ENCODE measurements around the gene CNNM4. TPM values are rescaled to one million over a fixed set of nuclear protein-coding genes. Genes with fewer than 3 reads are reported as not detected.

CNNM4 gene
- total RNA-seq, 1 experiment from 2014 or later, result 14.0 TPM

DNA sequence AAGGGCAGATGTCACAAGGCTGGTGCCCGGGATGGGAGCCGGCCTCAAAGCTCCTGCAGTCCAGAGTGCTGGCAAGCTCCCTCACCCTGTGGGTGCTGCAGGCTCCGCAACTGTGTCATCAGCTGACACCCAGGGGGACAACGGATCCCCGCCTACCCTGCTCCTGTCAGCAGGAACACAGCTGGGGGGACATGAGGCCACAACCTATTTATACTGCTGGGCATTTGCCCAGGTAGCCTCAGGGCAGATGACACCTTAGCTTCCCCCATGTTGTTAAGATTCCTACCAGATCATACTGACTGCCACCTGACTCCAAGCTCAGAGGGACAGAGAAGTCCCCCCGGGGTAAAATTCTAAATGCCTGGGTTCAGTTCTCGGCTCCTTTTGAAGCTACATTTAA is 81.9 kb downstream of the CNNM4 start:
- Mint-ChIP-seq H3K4me3 (no peak overlapping the region), H3K27ac (no peak overlapping the region), H3K27me3 (ENCODE audit: low read depth) (no peaks in the 10 kb centered on the region), H3K4me1 (peaks cover 5% of the 10 kb centered on the region; the same call in 1 of the 2 replicates), H3K36me3 (peaks cover 3% of the 10 kb centered on the region), H3K9me3 (no peaks in the 10 kb centered on the region)
- DNase-seq (ENCODE audit: low spot score) (no peak), ATAC-seq (no peak)
- POLR2A ChIA-PET, result interaction anchor here (0.6 kb wide), 1 partner anchor 9 kb away, joined by 3 read pairs; no protein-coding TSS in a partner anchor
- TF ChIP-seq HMGA2 (CRISPR knock-in tag; IDR thresholded peaks at IDR 0.05) (no peak), CREB1 (CRISPR knock-in tag; IDR thresholded peaks at IDR 0.05) (no peak), E2F1 (CRISPR knock-in tag; IDR thresholded peaks at IDR 0.05) (no peak), PRRX2 (CRISPR knock-in tag; IDR thresholded peaks at IDR 0.05) (no peak), AFF4 (CRISPR knock-in tag; IDR thresholded peaks at IDR 0.05; ENCODE audit: borderline replicate concordance) (no peak), TCF7 (CRISPR knock-in tag; IDR thresholded peaks at IDR 0.05; ENCODE audit: low read depth) (no peak), FOXJ3 (CRISPR knock-in tag; IDR thresholded peaks at IDR 0.05; ENCODE audit: borderline replicate concordance) (no peak), ZNF281 (CRISPR knock-in tag; IDR thresholded peaks at IDR 0.05) (no peak), ZNF423 (CRISPR knock-in tag; IDR thresholded peaks at IDR 0.05) (no peak)
- TF ChIP-seq, protein P1, sequence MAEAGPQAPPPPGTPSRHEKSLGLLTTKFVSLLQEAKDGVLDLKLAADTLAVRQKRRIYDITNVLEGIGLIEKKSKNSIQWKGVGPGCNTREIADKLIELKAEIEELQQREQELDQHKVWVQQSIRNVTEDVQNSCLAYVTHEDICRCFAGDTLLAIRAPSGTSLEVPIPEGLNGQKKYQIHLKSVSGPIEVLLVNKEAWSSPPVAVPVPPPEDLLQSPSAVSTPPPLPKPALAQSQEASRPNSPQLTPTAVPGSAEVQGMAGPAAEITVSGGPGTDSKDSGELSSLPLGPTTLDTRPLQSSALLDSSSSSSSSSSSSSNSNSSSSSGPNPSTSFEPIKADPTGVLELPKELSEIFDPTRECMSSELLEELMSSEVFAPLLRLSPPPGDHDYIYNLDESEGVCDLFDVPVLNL (CRISPR knock-in tag; IDR thresholded peaks at IDR 0.05; ENCODE audit: borderline replicate concordance, low read depth), result no peak
- CTCF ChIA-PET, result interaction anchor here (0.9 to 2.3 kb wide), 10 partner anchors 9 to 143 kb away, joined by 3 to 11 read pairs (median 4); partner anchors contain the start of genes ANKRD39 and CNNM3

DNA sequence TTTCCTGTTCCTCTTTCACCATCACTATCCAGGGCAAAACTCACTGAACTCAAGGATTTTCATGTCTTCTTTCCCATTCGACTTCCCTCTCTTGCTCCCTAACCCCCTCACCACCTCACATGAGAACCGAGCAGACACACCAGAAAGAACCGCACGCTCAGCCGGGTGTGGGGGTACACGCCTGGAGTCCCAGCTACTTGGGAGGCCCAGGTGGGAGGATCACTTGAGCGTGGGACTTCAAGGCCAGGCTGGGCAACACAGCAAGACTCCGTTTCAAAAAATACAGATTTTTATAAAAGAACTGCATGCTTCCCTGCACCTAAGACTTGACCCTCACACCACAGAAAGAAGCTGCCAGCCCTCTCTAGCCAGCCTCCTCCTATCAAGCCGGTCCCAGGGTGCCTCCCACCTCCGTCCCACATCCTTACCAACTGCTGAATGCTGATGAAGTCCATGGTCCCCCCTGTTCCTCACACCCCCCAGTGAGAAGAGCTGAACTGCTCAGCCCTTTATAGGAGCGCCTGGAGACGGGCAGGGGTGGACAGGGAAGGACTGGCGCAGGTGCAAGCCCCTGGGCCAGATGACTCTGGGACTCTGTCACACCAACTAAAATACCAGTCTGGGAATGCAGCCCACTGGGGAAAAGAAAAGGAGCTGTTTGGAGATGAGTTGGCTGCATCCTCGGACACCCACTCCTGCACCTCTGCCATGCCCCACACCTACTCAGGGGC is 83.0 kb downstream of the CNNM4 start, which contains the start of gene ANKRD23:
Gene ANKRD23, minus strand, starts transcription at position 484 of the 731 bp plus-strand sequence. Its CDS starts 29 bp downstream, at position 455.
- Mint-ChIP-seq H3K9me3 (no peaks in the 10 kb centered on the region), H3K27me3 (ENCODE audit: low read depth) (no peaks in the 10 kb centered on the region), H3K4me3 (no peak within 1 kb of the TSS), H3K36me3 (peaks cover 11% of the 10 kb centered on the region), H3K27ac (peak within 1 kb of the TSS; percentile 37), H3K4me1 (peaks cover 5% of the 10 kb centered on the region; the same call in 1 of the 2 replicates)
- DNase-seq (ENCODE audit: low spot score), result no peak
- TF ChIP-seq, protein P1 (CRISPR knock-in tag; IDR thresholded peaks at IDR 0.05; ENCODE audit: borderline replicate concordance, low read depth), result no peak
- peak; percentile 56; the same call in 1 of the 2 replicates for TF ChIP-seq ZNF121 (CRISPR knock-in tag; IDR thresholded peaks at IDR 0.05)
- ChIA-PET POLR2A (no interaction called here), CTCF (interaction anchor here (1.2 to 2.3 kb wide), 7 partner anchors 10 to 107 kb away, joined by 3 to 11 read pairs (median 8); partner anchors contain the start of genes ANKRD39 and CNNM3)
- no peak for ATAC-seq

Data from WTC11 (cell line).